Measurements from ENCODE around the gene CARD11. TPM values are rescaled to one million over a fixed set of nuclear protein-coding genes. Genes with fewer than 3 reads are reported as not detected.

The CARD11 gene
- total RNA-seq, 3 donors from 2014 or later, result 0.80 to 2.9 (median 2.0) TPM

DNA sequence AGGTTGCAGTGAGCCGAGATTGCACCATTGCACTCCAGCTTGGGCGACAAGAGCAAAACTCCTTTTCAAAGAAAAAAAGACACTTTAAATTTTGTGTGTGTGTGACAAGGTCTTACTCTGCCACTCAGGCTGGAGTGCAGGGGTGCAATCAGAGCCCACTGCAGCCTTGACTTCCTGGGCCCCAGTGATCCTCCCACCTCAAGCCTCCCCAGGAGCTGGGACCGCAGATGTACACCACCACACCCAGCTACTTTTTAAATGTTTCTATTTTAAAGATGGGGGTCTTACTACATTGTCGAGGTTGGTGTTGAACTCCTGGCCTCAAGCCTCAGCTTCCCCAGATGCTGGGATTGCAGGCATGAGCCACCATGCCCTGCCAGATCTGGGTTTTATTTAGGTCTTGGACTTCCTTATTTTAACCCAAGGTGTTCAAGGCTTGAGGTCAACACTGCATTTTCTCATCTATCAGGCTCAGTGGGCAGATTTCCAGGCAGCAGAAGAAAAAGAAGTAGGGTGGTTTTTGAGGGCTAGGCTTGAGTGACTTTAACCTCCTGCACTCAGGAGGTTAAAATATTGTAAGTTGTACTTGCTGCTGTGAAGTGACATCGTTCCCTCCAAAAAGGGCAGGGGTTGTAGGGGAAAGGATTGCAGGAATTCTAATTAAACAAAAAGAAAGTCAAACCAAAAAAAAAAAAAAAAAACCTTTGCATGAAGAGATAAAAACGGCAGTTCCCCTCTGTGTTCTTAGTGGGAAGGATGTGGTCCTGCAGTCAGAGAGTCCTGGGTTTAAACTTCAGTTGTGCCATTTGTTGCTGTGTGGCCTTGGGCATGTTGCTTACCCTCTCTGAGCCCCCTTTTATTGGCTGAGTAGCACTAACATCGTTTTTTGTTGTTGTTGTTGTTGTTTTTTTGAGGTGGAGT is 71.5 kb downstream of the CARD11 start:
- peak in 1 of 2 donors; percentile 14 for DNase-seq (ENCODE audit: low spot score in 2 of 2)

DNA sequence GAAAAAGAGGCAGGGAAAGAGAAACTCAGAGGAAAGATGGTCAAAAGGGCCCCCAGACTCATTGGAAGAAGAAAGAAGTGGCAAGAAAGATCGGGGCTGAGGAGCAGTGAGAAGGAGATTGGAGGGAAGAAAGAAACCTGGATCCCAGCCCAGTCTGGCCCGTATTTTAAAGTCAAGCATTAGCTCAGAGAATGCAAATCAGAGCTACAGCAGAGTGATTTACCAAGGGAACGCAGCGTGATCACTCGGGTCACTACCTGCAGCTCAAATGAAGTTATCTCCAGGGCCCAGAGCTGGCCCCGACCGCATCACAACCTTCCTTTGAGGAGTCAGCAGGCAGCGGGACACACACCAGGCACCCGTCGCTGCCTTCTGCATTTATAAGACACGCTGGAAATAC is 72.8 kb downstream of the CARD11 start:
- Histone ChIP-seq H3K27ac (no peak overlapping the region), H3K4me1 (no peaks in the 10 kb centered on the region), H3K27me3 (no peaks in the 10 kb centered on the region), H3K36me3 (no peaks in the 10 kb centered on the region), H3K4me3 (no peak overlapping the region), H3K9me3 (peaks cover 13 to 14% of the 10 kb centered on the region in 2 donors)
- intact Hi-C loops (cut with DNase I; ENCODE audit: low total_unique reads), result no loop called here
- TF ChIP-seq, protein P1, sequence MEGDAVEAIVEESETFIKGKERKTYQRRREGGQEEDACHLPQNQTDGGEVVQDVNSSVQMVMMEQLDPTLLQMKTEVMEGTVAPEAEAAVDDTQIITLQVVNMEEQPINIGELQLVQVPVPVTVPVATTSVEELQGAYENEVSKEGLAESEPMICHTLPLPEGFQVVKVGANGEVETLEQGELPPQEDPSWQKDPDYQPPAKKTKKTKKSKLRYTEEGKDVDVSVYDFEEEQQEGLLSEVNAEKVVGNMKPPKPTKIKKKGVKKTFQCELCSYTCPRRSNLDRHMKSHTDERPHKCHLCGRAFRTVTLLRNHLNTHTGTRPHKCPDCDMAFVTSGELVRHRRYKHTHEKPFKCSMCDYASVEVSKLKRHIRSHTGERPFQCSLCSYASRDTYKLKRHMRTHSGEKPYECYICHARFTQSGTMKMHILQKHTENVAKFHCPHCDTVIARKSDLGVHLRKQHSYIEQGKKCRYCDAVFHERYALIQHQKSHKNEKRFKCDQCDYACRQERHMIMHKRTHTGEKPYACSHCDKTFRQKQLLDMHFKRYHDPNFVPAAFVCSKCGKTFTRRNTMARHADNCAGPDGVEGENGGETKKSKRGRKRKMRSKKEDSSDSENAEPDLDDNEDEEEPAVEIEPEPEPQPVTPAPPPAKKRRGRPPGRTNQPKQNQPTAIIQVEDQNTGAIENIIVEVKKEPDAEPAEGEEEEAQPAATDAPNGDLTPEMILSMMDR (IDR thresholded peaks at IDR 0.05), result no peak
- TF ChIP-seq POLR2A (IDR thresholded peaks at IDR 0.05) (no peak), POLR2AphosphoS5 (IDR thresholded peaks at IDR 0.05) (no peak)
- DNase-seq (ENCODE audit: low spot score in 2 of 2), result no peak

More for the DNA sequence above, 71.5 kb downstream of the CARD11 start:
- Histone ChIP-seq H3K9me3 (peaks cover under 1 to 4% of the 10 kb centered on the region in 2 donors), H3K4me1 (no peaks in the 10 kb centered on the region), H3K27me3 (no peaks in the 10 kb centered on the region), H3K27ac (no peak overlapping the region), H3K4me3 (no peak overlapping the region), H3K36me3 (no peaks in the 10 kb centered on the region)
- TF ChIP-seq, protein P1 (IDR thresholded peaks at IDR 0.05), result no peak
- TF ChIP-seq POLR2A (IDR thresholded peaks at IDR 0.05) (no peak), POLR2AphosphoS5 (IDR thresholded peaks at IDR 0.05) (no peak)
- intact Hi-C loops (cut with DNase I; ENCODE audit: low total_unique reads), result no loop called here

DNA sequence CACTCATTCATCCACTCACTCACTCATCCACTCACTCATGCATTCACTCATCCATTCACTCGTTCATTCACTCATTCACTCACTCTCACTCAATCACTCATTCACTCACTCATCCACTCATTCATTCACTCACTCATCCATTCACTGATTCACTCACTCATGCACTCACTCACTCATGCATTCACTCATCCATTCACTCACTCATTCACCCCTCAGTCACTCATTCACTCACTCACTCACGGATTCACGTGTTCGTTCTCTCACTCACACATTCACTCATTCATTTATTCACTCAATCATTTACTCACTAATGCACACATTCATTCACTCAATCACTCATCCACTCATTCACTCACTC is 73.4 kb downstream of the CARD11 start:
- no peak overlapping the region for H3K27ac ChIP-seq
- DNase-seq (ENCODE audit: low spot score in 2 of 2), result no peak
- H3K9me3 ChIP-seq, result peaks cover 19 to 20% of the 10 kb centered on the region in 2 donors
- no peaks in the 10 kb centered on the region for H3K36me3 ChIP-seq
- TF ChIP-seq POLR2AphosphoS5 (IDR thresholded peaks at IDR 0.05) (no peak), POLR2A (IDR thresholded peaks at IDR 0.05) (no peak)
- TF ChIP-seq, protein P1 (IDR thresholded peaks at IDR 0.05), result no peak
- no peaks in the 10 kb centered on the region for H3K4me1 ChIP-seq
- H3K27me3 ChIP-seq, result no peaks in the 10 kb centered on the region
- H3K4me3 ChIP-seq, result no peak overlapping the region
- intact Hi-C loops (cut with DNase I; ENCODE audit: low total_unique reads), result no loop called here

DNA sequence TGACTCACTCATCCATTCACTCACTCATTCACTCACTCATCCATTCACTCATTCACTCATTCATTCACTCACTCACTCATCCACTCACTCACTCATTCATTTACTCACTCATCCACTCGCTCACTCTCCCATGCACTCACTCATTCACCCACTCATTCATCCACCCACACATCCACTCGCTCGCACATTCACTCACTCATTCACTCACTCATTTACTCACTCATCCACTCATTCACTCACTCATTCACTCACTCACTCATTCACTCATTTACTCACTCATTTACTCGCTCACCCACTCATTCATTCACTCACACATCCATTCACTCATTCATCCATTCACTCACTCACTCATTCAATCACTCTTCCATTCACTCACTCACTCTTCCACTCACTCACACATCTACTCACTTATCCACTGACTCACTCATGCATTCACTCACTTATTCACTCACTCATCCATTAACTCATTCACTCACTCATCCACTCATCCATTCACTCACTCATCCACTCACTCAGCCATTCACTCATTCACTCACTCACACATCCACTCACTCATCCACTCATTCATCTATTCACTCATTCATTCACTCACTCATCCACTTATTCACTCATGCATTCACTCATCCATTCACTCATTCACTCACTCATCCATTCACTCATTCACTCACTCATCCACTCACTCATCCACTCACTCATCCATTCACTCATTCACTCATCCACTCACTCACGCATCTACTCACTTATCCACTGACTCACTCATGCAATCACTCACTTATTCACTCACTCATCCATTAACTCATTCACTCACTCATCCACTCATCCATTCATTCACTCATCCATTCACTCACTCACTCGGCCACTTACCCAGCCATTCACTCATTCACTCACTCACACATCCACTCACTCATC is 74.0 kb downstream of the CARD11 start:
- Histone ChIP-seq H3K4me1 (no peaks in the 10 kb centered on the region), H3K27ac (no peak overlapping the region), H3K27me3 (no peaks in the 10 kb centered on the region), H3K4me3 (no peak overlapping the region), H3K9me3 (peaks cover 19 to 26% of the 10 kb centered on the region in 2 donors), H3K36me3 (no peaks in the 10 kb centered on the region)
- peak in 1 of 2 donors; percentile 6 for DNase-seq (ENCODE audit: low spot score in 2 of 2)
- intact Hi-C loops (cut with DNase I; ENCODE audit: low total_unique reads), result no loop called here
- TF ChIP-seq, protein P1 (IDR thresholded peaks at IDR 0.05), result no peak
- TF ChIP-seq POLR2AphosphoS5 (IDR thresholded peaks at IDR 0.05), result no peak
- no peak for TF ChIP-seq POLR2A (IDR thresholded peaks at IDR 0.05)
